Endometrium (tissue), 2 donors: Measurements from ENCODE around the gene KL.

Experiments
- FAIRE-seq: peaks from 2 replicates; lab custom pipeline; 2012; peaks lifted over from hg19 to GRCh38; lab: Jason Lieb, UNC
- donor health status: control.
- donor health status: control.

KL gene

DNA sequence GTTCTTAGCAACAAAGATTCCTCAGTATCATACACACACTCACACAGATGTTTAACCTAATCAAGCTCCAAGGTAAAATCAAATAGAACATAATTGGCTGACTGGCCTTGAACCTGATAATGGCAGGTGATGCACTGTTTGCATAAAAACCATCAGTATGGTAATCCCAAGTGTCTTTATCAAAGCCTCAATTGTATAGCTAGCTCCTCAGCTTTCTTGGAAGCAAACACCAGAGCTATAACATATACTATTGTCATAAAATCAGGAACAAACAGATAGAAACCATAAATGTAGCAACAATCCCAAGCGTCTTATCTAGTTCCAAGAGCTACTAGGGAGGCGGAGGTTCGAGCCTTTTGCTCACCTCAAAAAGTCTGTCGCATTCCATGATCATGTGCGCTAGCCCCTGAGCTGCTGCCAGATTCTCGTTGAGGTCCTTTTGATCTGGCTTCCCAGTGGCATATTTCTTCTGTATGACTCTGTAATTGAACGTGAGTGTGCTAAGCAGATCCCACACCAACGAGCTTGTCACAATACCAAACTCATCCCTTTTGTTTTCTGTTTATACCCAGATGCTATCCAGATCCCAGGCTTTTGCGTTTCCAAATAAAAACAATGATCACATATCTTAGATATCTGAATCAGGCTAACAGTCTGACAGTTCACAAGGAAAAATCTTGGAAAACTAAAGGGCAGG, 95.3 kb downstream of the KL start:
- peak; percentile 98 for FAIRE-seq

DNA sequence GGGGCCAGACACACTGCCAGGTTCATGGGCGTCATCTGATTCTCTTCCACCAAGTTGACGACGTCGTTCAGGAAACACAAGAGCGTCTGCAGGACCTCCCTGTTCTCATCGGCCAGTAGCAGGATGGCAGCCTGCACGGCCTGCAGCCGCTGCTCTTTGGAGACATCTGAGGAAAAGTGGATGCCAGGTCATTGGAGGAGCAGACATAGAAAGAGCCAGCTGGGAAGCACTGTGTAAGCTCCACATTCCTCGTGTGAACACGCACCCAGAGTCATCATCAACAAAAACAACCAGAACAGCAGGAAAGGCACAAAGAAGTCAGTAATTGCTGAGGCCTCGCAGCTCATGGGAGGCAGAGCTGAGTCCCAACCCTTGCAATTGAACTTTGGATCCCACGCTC, 96.5 kb downstream of the KL start:
- no peak for FAIRE-seq

DNA sequence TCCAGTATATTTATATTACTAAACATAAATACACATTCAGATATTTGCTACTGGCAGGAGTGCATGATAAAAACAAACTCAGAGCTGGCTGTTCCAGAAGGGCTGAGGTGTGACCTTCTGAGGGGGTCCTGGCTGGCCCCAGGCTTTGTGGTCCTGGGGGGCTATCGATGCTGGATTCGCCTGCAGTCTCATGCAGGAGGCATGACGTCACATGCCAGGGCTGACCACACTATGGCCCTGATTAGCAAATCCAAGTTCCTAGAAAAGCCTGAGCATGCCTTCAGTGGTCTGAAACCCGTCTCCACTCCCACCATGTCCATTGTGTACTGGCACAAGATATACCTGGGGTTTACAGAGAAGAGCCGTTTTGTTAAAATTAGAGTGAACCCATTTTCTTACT, 97.9 kb downstream of the KL start:
- no peak for FAIRE-seq

DNA sequence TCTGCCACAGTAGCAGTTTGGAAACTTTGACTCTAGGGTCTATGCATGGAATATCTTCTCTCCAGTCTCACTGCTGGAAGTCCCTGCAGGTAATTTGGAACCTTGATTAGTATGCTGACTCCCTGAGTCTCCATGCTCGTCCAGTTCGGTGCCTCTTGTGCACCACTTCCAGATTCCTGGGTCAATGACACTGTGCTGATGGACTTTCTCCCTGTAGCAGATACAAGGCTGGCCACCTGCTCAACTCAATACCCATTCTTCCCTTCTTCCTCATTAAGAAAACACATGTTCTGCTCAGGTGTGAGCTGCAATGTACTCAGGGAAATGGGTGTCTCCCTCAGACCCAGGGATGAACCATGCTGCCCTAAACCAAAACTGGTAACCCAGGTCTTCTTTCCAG, 99.1 kb downstream of the KL start:
- no peak for FAIRE-seq
